SK-N-MC (cell line): ENCODE measurements around the gene C17orf50.

Experiments used
- DNase-seq: peaks from one replicate; pipeline ENCODE4 v3.0.0-alpha.2; 2011; ENCODE audit warnings: low read depth, low spot score
- H3K27ac ChIP-seq: fragments of 200-600 bp; sonication (generic); 2 replicates; pipeline ENCODE4 v1.5.1; 2016; ENCODE audit warnings: mixed run types
- H3K36me3 ChIP-seq: fragments of 200-600 bp; sonication (generic); 2 replicates; pipeline ENCODE4 v1.6.1; 2017; ENCODE audit warnings: antibody characterized with exemption, low read length, mixed read lengths; ENCODE audit not compliant: insufficient read depth
- H3K4me3 ChIP-seq: fragments of 200-600 bp; sonication (generic); 2 replicates; pipeline ENCODE4 v1.5.1; 2016
- H3K9ac ChIP-seq: fragments of 200-600 bp; sonication (generic); 2 replicates; pipeline ENCODE4 v1.8.0; 2017; ENCODE audit warnings: mixed run types, mixed read lengths; ENCODE audit not compliant: insufficient read length
- H3K9me3 ChIP-seq: fragments of 200-600 bp; sonication (generic); 2 replicates; pipeline ENCODE4 v1.6.1; 2017; ENCODE audit warnings: low read depth, mild to moderate bottlenecking, antibody characterized with exemption, low read length, moderate library complexity, mixed read lengths
- EZH2 ChIP-seq: fragments of 200-600 bp; sonication (generic); IDR thresholded peaks from one replicate; pipeline ENCODE4 v1.6.1; 2017; ENCODE audit warnings: antibody characterized with exemption
- FOXP2 ChIP-seq: optimal IDR thresholded peaks from 2 replicates; pipeline ENCODE3; 2011; ENCODE audit warnings: mild to moderate bottlenecking, moderate library complexity; ENCODE audit not compliant: insufficient read depth; ENCODE audit errors: extremely low read length, control extremely low read depth
- POLR2AphosphoS5 ChIP-seq: IDR thresholded peaks from 2 replicates; pipeline ENCODE4 v1.6.1; 2012; ENCODE audit warnings: mild to moderate bottlenecking, low read depth, low read length, borderline replicate concordance

The C17orf50 gene

DNA sequence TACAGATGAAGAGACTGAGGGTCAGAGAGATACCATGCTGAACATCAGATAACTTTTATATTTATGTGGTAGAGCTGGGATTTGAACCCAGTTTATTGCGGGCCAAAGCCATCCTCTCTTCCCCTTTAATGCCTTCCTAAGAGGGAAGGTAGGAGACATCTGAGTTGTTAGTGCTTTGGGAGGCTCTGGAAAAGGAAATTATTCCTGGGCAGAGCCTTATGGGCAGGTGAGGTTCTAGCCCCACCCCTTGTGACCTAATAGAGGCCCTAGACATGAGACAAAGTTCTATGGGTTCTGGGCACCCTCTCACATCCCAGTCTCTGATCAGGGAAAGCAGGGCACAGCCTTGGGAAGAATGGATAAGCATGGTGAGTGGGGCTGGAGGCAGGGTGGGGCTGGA is at the start of gene C17orf50:
Gene C17orf50 (plus strand): TSS at position 301 of the 400 bp plus-strand sequence. CDS start 55 bp downstream, at position 356.
- no peaks in the 10 kb centered on the region for H3K36me3 ChIP-seq
- DNase-seq, result no peak
- no peak for TF ChIP-seq FOXP2
- no peak for TF ChIP-seq EZH2
- TF ChIP-seq POLR2AphosphoS5, result no peak
- no peak within 1 kb of the TSS for H3K9ac ChIP-seq
- H3K4me3 ChIP-seq, result no peak within 1 kb of the TSS
- H3K9me3 ChIP-seq, result no peaks in the 10 kb centered on the region
- H3K27ac ChIP-seq, result no peak within 1 kb of the TSS

GRCh38 chr17:35710950-35711349 is 49.7 kb upstream of the C17orf50 start:
- H3K4me3 ChIP-seq, result no peak overlapping the region
- DNase-seq, result no peak
- H3K36me3 ChIP-seq, result peaks cover 34% of the 10 kb centered on the region
- H3K9ac ChIP-seq, result no peak overlapping the region
- no peak for TF ChIP-seq POLR2AphosphoS5
- no peak for TF ChIP-seq FOXP2
- TF ChIP-seq EZH2, result no peak
- no peak overlapping the region for H3K27ac ChIP-seq
- H3K9me3 ChIP-seq, result no peaks in the 10 kb centered on the region

- Histone ChIP-seq H3K27ac (no peak overlapping the region), H3K4me3 (no peak overlapping the region), H3K36me3 (peaks cover 48% of the 10 kb centered on the region), H3K9me3 (no peaks in the 10 kb centered on the region), H3K9ac (no peak overlapping the region)
- DNase-seq, result no peak
- TF ChIP-seq FOXP2 (no peak), POLR2AphosphoS5 (no peak), EZH2 (no peak)
Observed at GRCh38 chr17:35713069-35713728, 47.5 kb upstream of the C17orf50 start.

DNA sequence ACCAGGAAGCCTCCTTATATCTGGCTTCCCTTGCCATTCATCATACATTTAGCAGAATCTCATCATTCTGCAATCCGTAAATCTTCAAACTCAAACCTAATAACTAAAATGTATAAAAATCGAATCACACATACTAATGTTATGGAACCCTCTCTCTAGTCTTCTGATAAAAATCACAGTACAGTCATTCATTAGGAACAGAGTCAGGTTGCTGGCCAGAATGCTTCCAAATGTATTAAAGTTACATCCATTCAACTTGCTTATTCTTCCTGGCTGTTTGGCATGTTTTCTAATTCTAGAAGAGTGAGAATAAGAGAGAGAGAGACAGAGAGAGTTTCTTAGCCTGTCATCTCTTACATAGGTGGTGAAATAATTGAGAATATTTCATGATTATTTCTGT is 45.7 kb upstream of the C17orf50 start:
- TF ChIP-seq FOXP2, result no peak
- no peak for TF ChIP-seq POLR2AphosphoS5
- no peak for TF ChIP-seq EZH2
- peaks cover 49% of the 10 kb centered on the region for H3K36me3 ChIP-seq

GRCh38 chr17:35715416-35715815 is 45.3 kb upstream of the C17orf50 start:
- TF ChIP-seq POLR2AphosphoS5 (no peak), EZH2 (no peak), FOXP2 (no peak)
- no peak for DNase-seq
- Histone ChIP-seq H3K9me3 (no peaks in the 10 kb centered on the region), H3K4me3 (no peak overlapping the region), H3K36me3 (peaks cover 46% of the 10 kb centered on the region), H3K9ac (no peak overlapping the region), H3K27ac (no peak overlapping the region)

More for the DNA sequence above, 45.7 kb upstream of the C17orf50 start:
- Histone ChIP-seq H3K27ac (no peak overlapping the region), H3K9ac (no peak overlapping the region), H3K4me3 (no peak overlapping the region), H3K9me3 (no peaks in the 10 kb centered on the region)
- DNase-seq, result no peak

DNA sequence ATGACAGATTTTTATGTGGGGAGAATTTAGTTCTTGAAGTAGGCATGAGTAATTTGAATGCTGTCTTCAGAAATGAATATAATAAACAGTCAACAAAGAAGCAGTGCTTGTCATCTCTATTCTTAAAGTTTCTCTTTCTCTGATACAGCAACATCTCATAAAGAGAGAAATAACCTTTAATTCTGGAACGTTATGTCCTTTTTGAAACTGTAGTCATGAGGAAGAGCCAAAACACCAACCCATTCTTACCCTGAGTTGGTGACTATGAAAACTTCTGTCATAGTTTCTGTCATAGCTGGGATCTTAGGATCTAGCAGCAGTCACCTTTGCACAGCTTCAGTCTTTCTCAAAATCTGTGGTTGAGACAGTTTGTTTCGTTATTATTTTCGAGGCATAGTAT is 44.5 kb upstream of the C17orf50 start:
- TF ChIP-seq POLR2AphosphoS5, result no peak
- TF ChIP-seq EZH2, result no peak
- no peak for TF ChIP-seq FOXP2
- no peak for DNase-seq
- Histone ChIP-seq H3K4me3 (no peak overlapping the region), H3K36me3 (peaks cover 39% of the 10 kb centered on the region), H3K9ac (no peak overlapping the region), H3K27ac (no peak overlapping the region), H3K9me3 (no peaks in the 10 kb centered on the region)

- H3K9me3 ChIP-seq, result no peaks in the 10 kb centered on the region
- H3K36me3 ChIP-seq, result peaks cover 33% of the 10 kb centered on the region
- no peak overlapping the region for H3K27ac ChIP-seq
- H3K9ac ChIP-seq, result no peak overlapping the region
- H3K4me3 ChIP-seq, result no peak overlapping the region
- no peak for DNase-seq
- TF ChIP-seq EZH2 (no peak), POLR2AphosphoS5 (no peak), FOXP2 (no peak)
Observed at GRCh38 chr17:35716897-35717465, 43.7 kb upstream of the C17orf50 start.

DNA sequence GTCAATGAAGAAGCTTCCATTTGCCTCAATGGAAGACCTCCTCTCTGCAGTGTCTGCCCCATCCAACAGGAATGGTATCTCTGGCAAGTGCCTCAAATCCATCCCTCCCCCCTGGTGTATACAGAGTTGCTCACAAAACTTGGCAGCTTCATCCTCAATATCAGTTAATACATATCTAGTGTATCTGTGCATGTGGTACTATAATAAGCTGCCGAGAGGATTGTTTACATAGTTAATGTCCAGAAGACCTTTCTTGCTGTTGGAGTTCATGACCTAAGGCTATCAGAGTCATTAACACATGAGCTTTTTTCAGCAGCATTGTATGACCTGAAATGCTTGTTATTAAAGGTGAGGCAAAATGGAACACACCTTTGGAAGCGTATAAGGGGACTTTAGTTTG is 43.2 kb upstream of the C17orf50 start:
- Histone ChIP-seq H3K4me3 (no peak overlapping the region), H3K9me3 (no peaks in the 10 kb centered on the region), H3K9ac (no peak overlapping the region), H3K36me3 (peaks cover 32% of the 10 kb centered on the region; the same call in 1 of the 2 replicates), H3K27ac (no peak overlapping the region)
- DNase-seq, result no peak
- TF ChIP-seq EZH2 (no peak), FOXP2 (no peak), POLR2AphosphoS5 (no peak)

GRCh38 chr17:35723735-35724134 is 37.0 kb upstream of the C17orf50 start:
- H3K27ac ChIP-seq, result no peak overlapping the region
- H3K9ac ChIP-seq, result no peak overlapping the region
- peaks cover 31% of the 10 kb centered on the region for H3K36me3 ChIP-seq
- no peak overlapping the region for H3K4me3 ChIP-seq
- no peak for DNase-seq
- no peaks in the 10 kb centered on the region for H3K9me3 ChIP-seq
- TF ChIP-seq POLR2AphosphoS5 (no peak), EZH2 (no peak), FOXP2 (no peak)
